Transverse colon (tissue), 4 donors: Measurements from ENCODE around the gene SKIDA1.

Experiments
- EP300 ChIP-seq: sonication (generic); formaldehyde crosslinking; IDR thresholded peaks from one replicate; pipeline ENCODE4 v1.6.1; 2017; ENCODE audit warnings: antibody characterized with exemption, low read depth
- POLR2A ChIP-seq: fragments of 450-650 bp; IDR thresholded peaks from one replicate; pipeline ENCODE4 v1.6.1; 2016; ENCODE audit warnings: antibody characterized with exemption, mild to moderate bottlenecking, moderate library complexity
- POLR2AphosphoS5 ChIP-seq, 3 donors: sonication (generic); formaldehyde crosslinking; IDR thresholded peaks; one replicate each; pipeline ENCODE4 v1.6.1; 2016; ENCODE audit warnings: antibody characterized with exemption in 3 of 3
- TF ChIP-seq, protein P1 (sequence below), 5 experiments: fragments of 200-600 bp in 3 of 5; fragments of 450-650 bp in 2 of 5; sonication (generic) in 3 of 5; IDR thresholded peaks; 1 replicate in 2 of 5; 2 replicates in 3 of 5; pipeline ENCODE4 v1.5.1; 2016 to 2017; ENCODE audit warnings: antibody characterized with exemption in 5 of 5, inconsistent platforms in 3 of 5, mild to moderate bottlenecking in 2 of 5, moderate library complexity in 1 of 5

DNA sequence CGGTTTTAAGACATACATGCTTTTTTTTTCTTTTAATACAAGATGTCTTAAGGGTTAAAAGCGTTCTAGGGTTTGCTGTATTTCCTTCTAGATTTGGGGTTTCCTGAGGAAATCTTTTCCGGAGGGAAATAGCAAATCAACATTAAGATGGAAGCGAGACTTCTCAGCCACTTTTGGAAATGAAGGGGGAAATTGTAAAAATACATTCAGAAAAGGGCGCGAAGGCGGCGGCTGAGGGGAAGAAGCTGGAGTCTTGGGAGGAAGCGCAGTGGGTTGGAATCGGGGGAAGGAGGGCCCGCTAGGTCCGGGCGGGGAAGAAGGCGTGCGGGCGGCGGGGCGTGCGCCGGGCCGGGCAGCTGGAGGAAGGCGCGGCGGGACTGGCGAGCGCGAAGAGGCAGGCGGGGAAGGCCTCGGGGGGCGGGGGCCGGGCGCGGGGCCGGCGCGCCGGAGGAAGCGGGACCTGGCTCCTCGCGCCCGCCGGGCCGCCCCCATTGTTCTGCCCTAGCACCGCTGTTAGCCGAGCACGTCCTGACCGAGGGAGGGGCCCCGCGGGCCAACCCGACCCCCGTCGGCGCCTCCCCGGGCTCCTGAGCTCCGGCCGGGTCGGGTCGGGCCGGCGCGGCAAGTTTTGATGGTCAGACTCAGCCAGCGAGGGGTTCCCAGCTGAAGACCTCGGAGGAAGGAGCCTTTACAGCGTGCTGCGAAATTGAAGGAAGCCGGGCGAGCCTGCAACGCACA lies 1.5 kb upstream of the SKIDA1 start:
- TF ChIP-seq, protein P1, sequence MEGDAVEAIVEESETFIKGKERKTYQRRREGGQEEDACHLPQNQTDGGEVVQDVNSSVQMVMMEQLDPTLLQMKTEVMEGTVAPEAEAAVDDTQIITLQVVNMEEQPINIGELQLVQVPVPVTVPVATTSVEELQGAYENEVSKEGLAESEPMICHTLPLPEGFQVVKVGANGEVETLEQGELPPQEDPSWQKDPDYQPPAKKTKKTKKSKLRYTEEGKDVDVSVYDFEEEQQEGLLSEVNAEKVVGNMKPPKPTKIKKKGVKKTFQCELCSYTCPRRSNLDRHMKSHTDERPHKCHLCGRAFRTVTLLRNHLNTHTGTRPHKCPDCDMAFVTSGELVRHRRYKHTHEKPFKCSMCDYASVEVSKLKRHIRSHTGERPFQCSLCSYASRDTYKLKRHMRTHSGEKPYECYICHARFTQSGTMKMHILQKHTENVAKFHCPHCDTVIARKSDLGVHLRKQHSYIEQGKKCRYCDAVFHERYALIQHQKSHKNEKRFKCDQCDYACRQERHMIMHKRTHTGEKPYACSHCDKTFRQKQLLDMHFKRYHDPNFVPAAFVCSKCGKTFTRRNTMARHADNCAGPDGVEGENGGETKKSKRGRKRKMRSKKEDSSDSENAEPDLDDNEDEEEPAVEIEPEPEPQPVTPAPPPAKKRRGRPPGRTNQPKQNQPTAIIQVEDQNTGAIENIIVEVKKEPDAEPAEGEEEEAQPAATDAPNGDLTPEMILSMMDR (IDR thresholded peaks at IDR 0.05) = no peak
- TF ChIP-seq POLR2A = no peak
- TF ChIP-seq EP300 = no peak
- no peak for TF ChIP-seq POLR2AphosphoS5 (IDR thresholded peaks at IDR 0.05)
